ENCODE results near the gene TMUB2.
A peak's percentile ranks its signal among the peaks of the same experiment; 100 is the strongest.

TMUB2 gene

DNA sequence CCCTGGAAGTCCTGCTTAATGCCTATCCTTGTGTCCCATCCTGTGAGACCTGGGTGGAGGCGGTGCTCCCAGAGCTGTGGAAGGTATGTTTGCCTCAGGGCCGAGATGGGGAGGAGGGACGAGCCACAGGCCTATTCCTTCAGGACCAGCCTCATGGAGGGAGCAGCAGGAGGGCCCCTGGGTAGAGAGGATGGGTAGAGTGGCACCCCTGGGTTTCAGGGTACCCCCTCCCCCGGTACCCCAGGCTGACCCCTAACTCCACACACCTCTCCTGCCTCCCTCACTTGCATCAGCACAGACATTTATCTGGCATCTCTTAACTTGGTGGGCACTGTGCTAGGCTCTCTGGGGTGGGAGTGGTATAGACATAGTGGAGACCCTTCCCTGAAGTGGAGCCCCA is 9.1 kb upstream of the TMUB2 start:
- no peak for DNase-seq

DNA sequence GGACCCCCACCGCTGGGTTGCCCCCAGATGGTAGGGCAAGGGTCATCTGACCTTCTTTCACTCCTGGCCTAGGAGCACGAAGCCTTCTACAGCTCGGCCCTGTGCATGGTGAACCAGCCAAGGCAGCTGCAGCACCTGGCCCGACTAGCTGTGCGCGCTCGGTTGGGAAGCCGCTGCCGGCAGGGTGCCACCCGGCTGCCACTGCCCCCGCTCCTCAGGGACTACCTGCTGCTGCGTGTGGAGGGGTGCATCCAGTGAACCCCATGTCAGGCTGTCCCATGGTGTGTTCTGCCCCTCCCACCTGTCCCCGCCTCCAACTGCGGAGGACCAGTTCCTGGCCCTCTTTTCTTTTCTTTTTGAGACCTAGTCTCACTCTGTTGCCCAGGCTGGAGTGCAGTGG is 8.6 kb upstream of the TMUB2 start:
- no peak for DNase-seq

DNA sequence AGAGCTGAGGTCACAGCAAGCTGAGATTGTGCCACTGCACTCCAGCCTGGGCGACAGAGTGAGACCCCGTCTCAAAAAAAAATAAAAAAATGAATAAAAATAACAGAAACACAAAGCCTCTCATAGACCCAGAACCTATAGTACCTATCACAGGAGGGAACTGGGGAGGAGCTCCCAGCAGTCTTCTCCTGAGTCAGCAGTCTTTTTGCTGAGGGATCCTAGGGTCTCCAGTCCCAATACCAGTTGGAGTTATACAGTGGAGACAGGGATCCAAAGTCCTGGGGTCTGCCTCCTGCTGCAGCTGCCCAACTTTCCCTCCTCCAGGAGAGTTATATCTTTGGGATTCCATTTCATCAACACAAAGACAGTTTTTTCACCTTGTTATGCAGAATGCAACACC is 3.7 kb upstream of the TMUB2 start:
- no peak for DNase-seq

DNA sequence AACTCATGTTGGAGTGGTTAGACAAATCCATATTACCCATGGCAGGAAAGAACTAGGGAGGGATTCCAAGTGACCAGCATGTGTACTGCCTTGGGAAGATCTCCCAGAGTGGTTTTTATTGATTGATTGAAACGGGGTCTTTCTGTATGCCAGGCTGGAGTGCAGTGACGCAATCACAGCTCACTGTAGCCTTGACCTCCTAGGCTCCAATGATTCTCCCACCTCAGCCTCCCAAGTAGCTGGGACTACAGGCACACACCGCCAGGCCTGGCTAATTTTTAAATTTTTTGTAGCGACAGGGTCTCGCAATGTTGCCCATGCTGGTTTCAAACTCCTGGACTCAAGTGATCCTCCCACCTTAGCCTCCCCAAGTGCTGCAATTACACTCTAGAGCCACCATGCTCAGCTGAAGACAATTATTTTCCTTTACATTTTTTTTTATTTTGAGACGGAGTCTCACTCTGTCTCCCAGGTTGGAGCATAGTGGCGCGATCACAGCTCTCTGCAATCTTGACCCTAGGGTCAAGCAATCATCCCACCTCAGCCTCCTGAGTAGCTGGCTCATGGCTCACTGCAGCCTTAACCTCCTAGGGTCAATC is 2.5 kb upstream of the TMUB2 start:
- no peak for DNase-seq

DNA sequence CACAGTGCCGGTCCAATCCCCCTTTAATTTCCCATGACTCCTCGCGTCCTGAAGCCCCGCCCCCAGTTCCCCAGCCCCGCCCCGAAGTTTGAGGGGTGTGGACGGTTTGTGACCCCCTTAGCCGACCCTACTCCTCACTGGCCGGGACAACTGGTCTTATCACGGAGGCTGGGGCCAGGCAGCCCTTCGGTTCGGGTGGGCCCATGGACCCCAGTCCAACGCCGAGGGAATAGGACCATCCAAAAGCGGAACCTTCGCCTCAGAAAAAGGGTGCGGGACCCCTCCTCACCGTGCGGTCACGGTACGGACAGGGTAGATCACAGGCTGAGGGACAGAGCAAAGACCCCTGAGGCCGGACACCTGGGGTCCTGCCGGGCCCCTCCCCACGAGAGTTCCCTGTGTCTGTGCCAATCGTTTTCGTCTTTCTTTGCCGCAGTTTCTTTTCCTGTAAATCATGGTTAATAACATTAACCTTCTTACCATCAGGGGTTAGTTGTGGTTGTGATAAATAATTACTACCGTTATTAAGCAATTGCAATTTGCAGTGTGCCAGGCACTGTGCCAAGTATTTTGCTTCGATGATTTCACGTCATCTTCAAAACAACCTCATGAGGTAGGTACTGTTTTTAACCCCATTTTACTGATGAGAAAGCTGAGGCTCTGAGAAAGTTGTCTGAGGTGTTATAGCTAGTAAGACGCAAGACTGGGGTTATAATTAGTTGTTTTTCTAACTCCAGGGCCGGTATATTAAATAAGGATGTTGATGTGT is 543 bp downstream of the TMUB2 start:
- DNase-seq, result no peak

DNA sequence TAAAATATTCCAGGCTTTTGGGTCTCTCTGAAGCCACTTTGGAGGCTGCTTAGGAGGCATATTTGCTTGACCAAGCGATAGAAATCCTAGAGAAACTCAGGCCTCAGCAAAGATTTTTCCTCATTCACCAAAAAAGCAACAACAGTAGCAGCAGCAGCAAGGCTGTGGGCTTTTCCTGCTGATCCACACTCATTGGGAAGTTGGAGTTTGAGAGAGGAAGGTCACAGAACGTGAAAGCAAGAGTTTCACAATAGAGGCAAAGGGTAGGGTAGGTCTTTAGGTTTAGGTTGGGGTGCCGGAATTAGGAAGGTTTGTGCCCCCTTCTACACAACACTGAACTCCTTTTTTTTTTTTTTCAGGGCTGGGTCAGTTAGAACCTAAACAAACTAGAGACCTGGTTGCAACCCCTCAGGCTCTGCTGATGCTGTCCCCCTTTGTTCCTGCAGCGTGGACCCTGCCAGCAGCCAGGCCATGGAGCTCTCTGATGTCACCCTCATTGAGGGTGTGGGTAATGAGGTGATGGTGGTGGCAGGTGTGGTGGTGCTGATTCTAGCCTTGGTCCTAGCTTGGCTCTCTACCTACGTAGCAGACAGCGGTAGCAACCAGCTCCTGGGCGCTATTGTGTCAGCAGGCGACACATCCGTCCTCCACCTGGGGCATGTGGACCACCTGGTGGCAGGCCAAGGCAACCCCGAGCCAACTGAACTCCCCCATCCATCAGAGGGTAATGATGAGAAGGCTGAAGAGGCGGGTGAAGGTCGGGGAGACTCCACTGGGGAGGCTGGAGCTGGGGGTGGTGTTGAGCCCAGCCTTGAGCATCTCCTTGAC is 2.0 kb downstream of the TMUB2 start:
- no peak for DNase-seq

DNA sequence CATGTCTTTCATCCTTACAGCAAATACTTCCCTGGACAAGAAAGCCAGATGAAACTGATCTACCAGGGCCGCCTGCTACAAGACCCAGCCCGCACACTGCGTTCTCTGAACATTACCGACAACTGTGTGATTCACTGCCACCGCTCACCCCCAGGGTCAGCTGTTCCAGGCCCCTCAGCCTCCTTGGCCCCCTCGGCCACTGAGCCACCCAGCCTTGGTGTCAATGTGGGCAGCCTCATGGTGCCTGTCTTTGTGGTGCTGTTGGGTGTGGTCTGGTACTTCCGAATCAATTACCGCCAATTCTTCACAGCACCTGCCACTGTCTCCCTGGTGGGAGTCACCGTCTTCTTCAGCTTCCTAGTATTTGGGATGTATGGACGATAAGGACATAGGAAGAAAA is 3.7 kb downstream of the TMUB2 start:
- DNase-seq, result no peak

DNA sequence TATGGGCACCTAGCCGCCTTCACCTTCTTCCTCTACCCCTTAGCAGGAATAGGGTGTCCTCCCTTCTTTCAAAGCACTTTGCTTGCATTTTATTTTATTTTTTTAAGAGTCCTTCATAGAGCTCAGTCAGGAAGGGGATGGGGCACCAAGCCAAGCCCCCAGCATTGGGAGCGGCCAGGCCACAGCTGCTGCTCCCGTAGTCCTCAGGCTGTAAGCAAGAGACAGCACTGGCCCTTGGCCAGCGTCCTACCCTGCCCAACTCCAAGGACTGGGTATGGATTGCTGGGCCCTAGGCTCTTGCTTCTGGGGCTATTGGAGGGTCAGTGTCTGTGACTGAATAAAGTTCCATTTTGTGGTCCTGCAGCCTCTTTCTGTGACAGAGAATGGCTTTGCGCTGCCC is 4.6 kb downstream of the TMUB2 start:
- DNase-seq, result no peak

DNA sequence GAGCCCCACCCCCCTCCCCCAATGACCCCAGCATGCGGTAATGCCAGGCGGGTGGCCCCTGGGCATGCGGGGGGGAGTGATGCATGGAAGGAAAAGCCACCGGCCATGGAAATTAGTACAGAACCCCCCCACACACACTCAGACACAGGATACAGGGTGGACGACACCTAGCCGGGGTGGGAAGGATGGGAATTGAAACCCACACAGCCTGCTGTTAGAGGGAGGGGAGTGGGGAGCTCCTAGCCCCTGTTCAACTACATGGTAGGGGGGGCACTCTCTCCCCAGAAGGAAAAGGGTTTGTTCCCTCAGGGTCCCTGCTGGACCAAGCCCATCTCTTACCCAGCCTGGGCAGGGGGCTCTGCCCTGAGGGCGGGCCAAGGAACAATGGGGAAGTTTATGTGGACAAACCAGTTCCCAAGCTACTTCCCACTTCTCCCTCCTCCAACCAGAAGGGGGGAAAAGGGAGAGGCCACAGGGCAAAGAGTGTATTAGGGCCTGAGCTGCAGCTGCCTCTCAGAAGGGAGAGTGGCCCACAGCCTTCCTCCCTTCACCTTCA is 5.2 kb downstream of the TMUB2 start:
- DNase-seq, result no peak

DNA sequence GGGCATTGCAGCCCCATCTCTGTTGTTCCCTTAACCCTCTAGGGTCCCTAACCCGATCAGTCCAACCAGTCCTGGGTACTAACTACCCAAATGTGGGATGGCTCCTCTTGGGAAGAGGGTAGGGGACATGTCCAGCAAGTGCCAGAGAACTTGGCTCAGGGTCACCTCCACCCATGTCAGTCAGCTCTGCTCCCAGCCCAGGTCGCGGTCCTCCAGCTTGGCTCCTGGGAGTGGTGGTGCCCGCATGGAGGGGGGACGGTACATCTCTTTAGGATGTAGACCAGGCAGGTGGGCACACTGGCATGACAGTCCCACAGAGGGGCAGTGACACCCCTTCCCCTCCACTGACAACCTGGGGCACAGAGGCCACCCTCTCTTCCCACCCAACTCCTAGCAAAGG is 6.0 kb downstream of the TMUB2 start:
- no peak for DNase-seq

DNA sequence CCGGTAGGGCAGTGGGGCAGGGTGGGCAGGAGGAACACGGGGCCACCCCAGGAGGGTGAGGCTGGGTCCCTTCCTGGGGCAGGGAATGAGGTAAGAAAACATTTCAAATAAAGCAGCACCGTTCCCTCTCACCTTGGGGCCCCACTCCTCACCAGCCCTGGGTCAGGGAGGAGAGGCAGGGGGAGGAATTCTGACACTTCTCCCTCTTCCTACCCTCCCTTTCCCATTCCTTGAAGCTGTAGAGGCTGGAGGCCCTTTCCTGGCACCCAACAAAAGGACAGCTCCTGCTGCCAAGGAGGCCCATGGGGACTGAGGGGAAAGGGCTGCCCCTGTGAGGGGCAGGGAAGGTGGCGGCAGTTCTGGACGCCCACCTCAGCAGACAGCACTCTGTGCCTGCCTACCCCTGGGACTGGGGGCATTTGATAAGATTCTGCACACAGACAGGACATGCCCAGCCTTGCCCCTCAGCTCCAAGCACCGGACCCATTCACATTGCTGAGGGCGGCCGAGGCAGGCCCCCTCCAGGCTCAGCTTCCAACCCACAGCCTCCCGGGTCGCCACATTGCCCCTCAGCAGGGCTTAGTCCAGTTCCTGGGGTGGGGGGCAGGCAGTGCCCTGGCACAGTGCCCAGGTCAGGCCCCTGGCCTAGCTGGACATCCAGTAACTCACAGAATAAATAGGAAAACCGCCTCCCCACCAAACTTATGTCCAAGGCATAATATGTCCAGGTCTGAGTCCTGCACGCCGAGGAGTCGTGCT is 6.7 kb downstream of the TMUB2 start:
- no peak for DNase-seq

DNA sequence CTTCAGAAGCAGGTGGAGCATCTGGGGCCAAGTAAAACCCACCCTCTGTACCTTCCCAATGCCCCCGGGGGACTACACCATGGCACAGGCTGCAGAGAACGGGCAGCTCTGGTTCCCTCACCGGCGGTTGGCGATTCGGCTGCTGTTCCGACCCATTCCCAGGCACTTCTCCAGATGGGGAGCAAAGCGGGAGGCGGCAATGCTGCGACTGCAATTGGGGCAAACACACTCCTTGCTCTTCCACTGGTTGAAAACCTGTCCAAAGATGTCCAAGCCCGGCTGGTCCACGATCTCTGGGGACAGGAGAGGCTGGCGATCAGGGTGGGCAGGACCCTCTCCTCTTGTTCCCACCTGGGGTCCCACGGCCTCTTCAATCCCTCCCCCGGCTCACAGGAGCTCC is 10.3 kb downstream of the TMUB2 start:
- no peak for DNase-seq

DNA sequence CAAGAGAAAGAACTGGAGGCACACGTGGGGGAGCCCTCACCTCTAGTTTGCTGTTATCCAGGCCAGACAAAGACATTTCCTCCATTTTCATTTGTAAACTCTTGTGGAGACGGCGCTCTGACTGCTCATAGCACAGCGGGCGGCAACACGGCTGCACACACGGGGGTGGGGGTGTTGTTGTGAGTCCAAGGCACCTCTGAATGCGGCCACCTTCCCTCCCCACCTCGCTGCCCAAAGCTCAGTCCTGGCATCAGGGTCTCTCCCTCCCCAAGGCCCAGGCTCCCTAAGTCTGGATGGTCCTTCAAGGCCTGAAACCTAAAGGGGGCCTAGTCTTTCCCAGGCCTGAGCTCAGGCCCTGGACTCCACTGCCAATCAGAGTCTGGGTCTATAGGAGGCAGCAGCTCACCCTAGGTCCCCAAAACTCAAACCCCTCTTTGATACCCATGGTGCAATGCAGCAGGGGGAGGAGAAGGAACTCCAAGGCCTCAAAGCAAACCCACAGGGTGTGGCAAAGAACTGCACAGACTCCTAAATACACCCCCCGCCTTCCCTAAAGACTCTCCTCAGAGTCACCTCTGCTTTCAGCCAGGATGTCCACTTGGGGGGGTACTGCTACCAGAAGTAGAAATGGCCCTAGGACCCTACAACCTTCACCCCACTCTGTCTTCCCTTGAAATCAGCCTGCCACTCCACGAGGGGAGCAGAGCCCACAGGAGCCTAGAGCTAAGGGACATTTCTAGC is 11.4 kb downstream of the TMUB2 start:
- DNase-seq, result no peak

DNA sequence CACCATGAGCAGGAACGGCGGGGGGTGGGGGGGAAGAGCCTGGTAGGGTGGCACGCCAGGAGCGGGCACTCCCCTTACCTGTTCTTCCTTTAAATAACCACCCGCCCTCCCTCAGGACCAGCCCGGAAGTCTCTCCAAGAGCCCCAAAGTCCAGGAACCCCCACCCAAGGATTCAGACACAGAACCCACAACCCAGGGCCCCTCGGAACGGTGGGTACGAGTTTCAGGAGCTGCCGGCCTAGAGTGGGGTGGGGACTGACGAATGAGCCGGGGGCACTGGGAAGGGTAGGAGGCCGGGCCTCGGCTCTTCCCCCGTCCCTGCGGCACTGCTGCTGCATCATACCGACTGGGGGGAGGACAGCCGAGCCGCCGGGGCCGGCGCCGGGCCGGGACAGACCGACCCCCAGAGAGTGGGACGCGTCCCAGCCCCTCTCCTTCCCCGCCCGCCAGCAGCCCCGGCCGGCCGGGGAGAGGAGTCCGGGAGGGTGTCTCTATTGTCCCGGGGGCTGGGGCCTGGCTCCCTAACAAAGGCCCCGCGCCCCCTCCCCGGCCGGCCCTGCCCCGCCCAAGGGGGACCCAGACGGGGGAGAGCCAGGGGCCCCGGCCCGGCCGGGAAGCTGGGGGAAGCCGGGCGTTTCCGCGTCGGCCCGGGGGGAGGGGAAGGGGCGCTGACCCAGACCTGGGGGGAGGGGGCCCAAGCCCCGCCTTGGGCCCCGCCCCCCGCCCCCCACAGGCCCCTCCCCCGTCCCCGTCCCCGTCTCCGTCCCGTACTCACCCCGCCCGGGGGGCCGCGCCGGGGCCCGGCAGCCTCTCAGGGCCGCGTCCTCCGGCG is 12.2 kb downstream of the TMUB2 start:
- peak; percentile 20 for DNase-seq

DNA sequence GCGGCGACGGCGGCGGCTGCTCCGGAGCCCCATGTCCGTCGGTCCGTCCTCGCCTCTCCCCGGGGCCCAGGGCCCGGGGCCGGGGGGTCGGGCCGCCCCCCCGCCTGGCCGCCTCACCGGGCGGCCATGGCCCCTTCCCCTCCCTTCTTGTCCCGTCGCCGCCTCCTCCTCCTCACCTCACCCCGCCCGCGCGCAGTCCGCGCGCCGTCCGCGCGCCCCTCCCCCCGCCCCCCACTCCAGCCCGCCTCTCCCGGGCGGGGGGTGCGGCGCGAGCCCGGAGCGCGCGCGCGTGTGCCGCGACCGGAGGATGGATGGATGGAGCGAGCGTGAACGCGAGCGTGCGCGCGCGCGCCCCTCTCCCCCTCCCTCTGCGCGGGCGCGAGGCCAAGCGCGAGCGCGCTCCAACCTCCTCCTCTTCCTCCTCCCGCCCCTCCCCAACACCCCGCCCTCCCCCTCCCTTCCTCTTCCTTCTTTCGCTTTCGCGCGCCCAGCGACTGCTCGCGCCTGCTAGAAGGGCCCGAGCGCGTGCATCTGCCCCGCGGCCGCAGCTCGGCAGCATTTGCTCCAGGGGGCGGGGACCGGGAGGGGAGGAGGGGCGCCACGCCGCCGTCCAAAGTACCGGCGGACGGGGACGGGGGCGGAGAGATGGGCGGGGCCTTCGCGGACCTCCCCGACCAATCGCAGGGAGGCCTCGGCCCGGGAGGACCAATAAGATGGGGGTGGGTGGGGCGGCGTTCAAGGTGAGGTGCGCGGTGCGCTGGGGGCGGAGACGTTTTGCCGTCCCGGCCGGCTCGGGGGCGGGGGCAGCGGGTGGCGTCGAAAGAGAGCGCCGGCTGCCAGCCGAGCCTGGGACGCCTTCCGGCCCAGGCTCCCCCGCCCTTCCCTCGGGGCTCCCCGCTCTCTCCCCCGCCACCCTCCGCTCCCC is 13.0 kb downstream of the TMUB2 start, which contains the start of gene ATXN7L3:
Gene ATXN7L3, minus strand, starts transcription at position 332 of the 925 bp plus-strand sequence. CDS start 1,814 bp downstream, outside the sequence.
- DNase-seq, result peak; percentile 96

DNA sequence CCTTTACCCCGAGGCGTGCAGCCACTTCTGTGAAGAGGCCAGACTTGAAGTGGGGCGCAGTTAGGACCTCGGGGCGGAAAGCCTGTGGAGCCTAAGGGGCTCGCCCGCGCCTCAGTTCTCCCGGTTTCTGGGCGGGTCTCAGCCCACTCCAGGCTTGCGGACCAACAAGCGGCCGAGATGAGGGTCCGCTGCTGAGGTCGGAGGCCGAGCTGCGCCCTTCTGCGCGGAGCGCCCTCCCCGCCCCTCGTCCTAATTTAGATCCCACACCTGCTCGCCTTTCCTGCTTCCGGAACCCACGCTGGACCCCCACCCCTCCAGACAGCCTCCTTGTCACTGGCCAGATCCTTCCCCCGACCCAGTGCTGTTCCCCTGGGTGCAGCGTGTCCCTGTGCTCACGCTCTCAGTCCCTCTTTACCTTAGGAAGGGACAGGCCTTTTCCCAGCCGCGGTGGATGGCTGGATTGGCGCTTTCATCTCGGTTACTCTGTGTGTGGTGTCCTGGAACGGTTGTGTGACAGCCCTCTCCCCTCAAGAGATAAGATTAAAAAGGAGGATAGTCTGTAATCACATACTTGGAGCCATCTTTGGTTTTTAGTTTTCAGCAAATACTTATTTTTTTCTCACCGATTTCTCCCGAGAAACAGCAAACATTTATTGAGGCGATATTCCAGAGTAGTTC is 13.8 kb downstream of the TMUB2 start:
- no peak for DNase-seq

DNA sequence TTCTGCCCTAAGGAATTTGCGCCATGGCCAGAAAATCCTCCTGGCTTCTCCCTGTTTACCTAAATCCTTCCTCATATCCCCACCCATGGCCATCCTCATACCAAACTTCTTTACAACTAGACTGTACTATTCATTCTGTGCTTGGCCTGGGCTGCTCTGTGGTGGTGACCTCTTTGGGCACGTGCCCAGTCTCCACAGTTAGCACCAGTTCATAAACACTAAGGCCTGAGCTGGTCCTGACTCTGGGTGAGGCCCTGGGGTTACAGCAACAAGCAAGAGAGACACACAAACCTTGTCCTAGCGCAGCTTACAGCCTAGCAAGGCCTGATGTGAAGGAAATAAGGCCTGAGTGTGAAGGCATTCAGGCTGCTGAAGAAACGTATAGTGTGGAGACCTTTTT is 16.0 kb downstream of the TMUB2 start:
- DNase-seq, result no peak

DNA sequence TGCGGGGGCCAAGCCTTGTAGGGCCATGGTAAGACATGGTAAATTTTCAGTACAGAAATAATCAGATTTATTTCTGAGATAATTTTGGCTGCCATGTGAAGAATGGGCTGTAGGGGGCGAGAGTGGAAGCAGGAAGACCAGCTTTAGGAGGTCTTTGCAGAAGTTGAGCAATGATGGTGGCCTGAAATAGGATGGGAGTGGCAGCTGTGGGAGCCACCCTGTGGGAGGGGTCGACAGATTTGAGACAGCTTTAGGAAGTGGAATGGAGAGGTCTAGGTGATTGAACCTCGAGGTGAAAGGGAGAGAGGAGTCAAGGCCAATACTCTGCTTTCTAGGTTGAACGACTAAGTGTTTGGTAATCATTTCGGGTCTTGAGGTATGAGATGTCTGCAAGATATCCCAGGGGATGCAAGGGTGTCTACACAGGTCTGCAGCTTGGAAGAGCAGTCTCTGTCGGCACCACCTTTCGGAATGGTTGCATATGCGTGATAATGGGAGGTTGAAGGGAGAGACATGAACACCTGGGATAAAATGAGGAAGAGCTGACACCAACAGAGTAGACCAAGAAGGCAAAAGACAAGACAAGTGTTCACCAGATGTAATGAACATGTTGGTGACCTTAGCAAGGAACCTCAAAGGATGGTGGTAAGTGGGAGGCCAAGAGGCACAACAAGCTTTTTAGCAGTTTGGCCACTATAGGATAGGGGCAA is 17.1 kb downstream of the TMUB2 start:
- peak; percentile 14 for DNase-seq

DNA sequence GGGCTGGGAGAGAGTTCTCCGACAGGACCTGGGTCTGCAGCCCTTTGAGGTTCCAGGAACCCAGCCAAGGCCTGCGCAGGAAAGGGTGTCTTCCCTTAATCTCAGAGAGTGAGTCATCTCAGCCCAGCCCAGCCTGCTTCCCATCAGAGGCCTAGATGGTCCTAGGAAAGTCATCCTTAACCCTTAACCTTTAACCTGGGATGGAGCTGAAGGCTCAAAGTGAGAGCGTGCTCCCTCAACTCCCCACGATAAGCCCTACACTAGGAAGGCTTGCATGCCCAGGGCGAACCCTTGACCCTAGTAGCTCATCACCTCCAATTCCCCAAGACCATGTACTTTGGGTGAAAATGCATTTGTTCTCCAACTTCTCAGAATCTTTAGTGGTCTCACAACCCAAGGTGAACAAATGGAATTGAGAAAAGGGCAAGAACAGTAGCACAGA is 17.7 kb downstream of the TMUB2 start:
- no peak for DNase-seq
